ENCODE data around the gene ACSL5.
"Not testable (repeated sequence)": the region's sequence is repeated elsewhere in the genome, so short reads cannot be mapped to it uniquely, and the experiment has no call there.

- TF ChIP-seq, protein P1, sequence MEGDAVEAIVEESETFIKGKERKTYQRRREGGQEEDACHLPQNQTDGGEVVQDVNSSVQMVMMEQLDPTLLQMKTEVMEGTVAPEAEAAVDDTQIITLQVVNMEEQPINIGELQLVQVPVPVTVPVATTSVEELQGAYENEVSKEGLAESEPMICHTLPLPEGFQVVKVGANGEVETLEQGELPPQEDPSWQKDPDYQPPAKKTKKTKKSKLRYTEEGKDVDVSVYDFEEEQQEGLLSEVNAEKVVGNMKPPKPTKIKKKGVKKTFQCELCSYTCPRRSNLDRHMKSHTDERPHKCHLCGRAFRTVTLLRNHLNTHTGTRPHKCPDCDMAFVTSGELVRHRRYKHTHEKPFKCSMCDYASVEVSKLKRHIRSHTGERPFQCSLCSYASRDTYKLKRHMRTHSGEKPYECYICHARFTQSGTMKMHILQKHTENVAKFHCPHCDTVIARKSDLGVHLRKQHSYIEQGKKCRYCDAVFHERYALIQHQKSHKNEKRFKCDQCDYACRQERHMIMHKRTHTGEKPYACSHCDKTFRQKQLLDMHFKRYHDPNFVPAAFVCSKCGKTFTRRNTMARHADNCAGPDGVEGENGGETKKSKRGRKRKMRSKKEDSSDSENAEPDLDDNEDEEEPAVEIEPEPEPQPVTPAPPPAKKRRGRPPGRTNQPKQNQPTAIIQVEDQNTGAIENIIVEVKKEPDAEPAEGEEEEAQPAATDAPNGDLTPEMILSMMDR (IDR thresholded peaks at IDR 0.05): not testable (repeated sequence)
- not testable (repeated sequence) for TF ChIP-seq POLR2A (IDR thresholded peaks at IDR 0.05)
These were observed 90.2 kb downstream of the ACSL5 start for GRCh38 chr10:112464074-112464473.

Data from testis (tissue), 2 donors.